GM12872 (cell line): ENCODE results near the gene GNPDA1.

Experiments
- TF ChIP-seq, protein P1 (sequence below): IDR thresholded peaks from 3 replicates; pipeline ENCODE4 v1.5.1; 2011; ENCODE audit warnings: low read depth, mild to moderate bottlenecking, low read length, moderate library complexity; ENCODE audit not compliant: insufficient read depth

Gene GNPDA1

DNA sequence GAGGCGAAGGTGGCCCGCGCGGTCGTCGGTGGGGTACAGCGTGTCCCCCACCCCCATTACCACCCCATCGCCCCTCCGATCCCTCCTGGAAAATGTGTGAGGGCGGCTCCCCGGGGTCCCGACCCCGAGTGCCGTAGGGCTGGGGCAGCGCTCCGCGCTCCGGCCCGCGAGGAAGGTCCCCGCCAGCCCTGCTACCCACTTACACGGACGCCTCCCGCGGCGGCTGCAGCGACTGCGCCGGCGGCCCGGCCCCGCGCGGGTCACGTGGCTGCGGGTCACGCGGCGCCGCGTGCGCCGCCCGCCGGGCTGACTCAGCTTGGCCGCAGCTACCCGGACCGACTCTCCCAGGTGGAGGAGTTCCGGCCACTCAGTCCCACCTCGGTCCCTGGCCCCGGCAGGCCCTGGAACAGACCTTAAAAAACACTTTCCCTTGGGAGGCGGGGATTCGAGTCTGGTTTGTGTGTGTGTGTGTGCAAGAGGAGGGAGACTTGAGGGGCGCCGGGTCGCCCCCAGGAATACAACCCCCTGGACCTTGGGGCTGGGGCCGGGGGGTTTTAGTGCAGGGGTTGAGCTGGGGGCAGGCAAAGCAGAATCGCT, at the start of gene GNPDA1:
Gene GNPDA1 (minus strand): TSS at position 236 of the 597 bp plus-strand sequence. CDS start 992 bp downstream, outside the sequence.
- TF ChIP-seq, protein P1, sequence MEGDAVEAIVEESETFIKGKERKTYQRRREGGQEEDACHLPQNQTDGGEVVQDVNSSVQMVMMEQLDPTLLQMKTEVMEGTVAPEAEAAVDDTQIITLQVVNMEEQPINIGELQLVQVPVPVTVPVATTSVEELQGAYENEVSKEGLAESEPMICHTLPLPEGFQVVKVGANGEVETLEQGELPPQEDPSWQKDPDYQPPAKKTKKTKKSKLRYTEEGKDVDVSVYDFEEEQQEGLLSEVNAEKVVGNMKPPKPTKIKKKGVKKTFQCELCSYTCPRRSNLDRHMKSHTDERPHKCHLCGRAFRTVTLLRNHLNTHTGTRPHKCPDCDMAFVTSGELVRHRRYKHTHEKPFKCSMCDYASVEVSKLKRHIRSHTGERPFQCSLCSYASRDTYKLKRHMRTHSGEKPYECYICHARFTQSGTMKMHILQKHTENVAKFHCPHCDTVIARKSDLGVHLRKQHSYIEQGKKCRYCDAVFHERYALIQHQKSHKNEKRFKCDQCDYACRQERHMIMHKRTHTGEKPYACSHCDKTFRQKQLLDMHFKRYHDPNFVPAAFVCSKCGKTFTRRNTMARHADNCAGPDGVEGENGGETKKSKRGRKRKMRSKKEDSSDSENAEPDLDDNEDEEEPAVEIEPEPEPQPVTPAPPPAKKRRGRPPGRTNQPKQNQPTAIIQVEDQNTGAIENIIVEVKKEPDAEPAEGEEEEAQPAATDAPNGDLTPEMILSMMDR: peak; percentile 10; the same call in 1 of the 3 replicates

DNA sequence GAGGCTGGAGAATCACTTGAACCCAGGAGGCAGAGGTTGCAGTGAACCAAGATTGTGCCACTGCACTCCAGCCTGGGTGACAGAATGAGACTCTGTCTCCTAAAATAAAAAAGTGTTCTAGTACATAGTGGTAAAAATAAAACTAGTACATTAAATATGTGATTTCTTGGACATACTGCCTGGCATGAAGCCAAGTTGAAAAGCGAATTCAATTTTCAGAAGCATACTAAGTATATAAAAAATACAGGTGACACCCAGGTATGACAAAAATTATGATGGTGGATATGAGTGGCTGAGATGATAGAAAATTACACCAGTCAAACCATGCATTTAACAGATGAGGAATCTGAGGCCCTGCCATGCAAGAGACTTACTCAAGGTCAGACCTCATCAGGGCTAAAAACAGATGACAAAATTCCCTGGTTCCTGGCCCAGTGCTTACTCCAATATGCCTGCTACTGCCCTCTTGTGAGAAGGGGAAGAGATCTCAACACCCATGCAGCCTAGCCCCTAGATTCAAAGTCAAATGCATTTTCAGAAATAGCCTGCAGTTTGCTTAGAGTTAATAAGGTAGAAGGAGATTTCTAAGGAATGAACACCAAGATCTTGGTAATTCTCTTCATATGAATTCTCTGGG, 46.6 kb upstream of the GNPDA1 start:
- TF ChIP-seq, protein P1: 0 out of 3 replicates have a peak, but pooled peaks have one; percentile 12

DNA sequence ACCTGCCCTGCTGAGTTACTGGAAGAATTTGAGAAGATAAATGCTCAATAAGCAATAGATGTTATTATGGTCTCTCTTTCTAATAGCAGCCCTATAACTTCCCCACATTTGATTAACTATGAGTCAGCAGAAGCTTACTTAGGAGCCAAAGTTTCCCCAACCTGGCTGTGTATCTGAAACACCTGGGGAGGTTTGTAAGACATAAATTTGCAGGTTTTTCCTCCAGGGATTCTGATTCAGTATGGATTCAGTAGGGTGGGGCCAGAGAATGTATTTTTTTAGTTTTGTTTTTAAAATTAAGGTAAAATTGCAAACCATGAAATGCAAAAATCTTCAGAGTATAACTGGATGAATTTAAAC, 44.9 kb upstream of the GNPDA1 start:
- TF ChIP-seq, protein P1: no peak

DNA sequence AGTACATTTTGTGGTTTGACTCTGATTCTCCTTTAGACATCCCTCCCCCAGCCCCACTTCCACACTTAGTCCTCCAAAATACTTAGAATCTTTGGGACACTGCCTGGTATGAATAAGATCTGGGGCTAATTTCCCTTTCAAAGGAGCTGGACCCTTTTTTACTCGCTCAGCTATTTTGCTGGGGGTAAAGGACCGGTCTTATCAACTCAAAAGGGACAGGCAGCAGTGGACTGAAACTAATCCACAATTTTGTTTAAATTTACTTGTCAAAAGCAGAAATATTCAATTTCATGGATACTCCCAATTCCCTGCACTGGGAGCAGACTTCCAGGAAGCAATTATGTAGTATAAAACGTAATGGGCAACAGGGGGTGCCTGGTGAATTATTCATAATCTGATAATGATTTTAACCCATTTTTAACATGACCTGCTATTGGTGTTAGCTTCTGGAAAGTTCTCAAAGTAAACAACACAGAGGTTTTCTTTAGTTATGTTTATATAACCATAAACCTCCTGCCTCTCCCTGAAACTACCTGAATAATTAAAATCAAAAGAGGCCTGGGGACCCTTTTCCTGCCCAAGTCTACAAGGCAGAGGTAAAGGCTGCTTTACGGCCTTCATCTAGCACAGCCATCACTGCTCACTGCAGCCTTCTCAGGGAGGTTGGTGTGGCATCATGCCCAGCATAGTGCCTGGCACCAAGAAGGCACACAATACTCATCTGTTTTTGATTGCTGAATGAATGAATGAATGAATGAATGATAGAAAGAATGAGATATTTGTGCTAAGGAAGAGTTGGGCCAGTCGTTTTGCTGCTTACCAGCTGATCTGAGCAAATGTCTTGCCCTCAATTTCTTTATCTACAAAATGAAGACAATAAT, 44.2 kb upstream of the GNPDA1 start:
- TF ChIP-seq, protein P1: no peak

DNA sequence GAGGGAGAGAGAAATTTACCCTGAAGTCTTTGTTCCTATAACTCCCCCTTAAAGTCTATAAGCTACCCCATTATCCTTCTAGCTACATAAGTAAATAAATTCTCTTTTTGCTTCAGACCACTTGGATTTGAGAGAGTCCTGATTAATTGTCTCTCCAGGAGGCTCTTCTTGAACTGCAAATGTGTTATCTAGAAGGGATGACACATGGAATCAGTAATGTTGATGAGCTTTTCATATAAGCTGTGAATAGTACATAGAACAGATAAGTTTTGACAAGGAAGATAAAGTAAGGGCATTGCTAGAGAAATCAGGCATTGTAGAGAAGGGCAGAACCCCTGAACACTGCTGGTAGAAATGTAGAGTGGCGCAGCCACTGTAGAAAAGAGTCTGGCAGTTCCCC, 42.5 kb upstream of the GNPDA1 start:
- TF ChIP-seq, protein P1: no peak

DNA sequence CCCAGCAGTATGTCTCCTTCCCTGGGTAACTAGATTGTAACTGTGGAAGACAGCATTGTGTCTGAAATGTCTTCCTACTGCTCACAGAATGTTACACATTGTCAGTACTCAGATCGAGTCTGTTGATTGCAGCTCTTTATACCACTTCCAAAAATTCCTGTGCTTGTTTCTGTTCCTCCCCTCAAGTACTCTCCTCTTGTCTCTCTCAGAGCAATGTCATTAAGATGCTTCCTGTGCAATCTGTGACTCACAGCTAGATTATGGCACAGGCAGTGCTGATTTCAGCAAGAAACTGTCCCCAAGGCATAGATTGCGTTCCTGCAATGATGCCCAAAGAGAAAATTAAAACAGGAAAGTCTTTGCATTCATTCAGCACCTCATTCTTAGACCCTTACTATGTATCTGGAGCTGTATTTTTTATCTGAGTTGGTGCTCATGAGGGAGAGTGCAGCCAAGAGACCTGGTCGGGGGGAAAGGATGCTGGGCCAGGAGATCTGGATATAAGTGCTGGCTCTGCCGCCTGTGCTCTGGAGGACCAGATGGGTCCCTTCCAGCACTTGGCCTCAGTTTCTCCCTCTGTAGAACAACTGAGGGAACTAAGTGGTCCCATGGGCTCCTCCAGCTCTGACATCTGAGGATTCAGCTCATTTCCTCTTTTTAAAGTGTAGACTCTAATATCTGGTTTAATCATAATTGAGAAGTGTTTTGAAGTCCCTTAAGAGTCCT, 40.8 kb upstream of the GNPDA1 start:
- TF ChIP-seq, protein P1: no peak

DNA sequence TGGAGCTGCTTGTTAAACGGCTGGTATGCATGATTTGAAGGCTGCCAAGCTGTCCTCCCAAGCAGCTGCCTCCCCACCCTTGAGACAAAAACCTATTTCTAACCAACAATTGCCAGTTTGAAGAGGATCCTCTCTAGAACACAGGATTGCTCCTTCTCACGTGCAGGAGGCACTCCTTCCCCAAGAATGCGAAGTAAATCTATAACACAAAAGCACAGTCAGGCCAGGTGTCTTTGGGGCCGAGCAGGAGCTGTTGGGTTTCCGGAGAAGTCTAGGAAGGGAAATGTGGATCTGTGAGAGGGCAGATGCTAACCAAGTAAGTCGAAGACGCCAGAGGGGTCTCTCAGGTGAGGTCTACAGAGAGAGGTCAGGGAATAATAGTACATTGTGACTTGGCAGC, 35.4 kb upstream of the GNPDA1 start:
- TF ChIP-seq, protein P1: no peak
